Activated CD4-positive, alpha-beta T cell treated with anti-CD3 and anti-CD28 coated beads, Interleukin-2, amount 10 ng/mL, durations not matched to agents 7 days and 5 days (primary cell): ENCODE measurements around the gene SRI. TPM values are rescaled to one million over a fixed set of nuclear protein-coding genes. Genes with fewer than 3 reads are reported as not detected.

Source experiments
- CTCF ChIA-PET: fragments of 350-600 bp; sonication (Branson Sonifier 250); formaldehyde crosslinking; loops from one replicate; lab custom pipeline; 2021; ENCODE audit warnings: antibody characterized with exemption; lab: Charles Lee
- POLR2A ChIA-PET: fragments of 350-600 bp; sonication (Branson Sonifier 250); formaldehyde crosslinking; loops from one replicate; lab custom pipeline; 2021; ENCODE audit warnings: antibody characterized with exemption; lab: Charles Lee
- DNase-seq: peaks from one replicate; pipeline ENCODE4 v3.0.0-alpha.2; 2020
- H3K27ac Mint-ChIP-seq: one replicate; pipeline ENCODE4 v1.8.0; 2021; ENCODE audit warnings: mild to moderate bottlenecking, moderate library complexity, mixed read lengths
- H3K27me3 Mint-ChIP-seq: one replicate; pipeline ENCODE4 v1.8.0; 2021; ENCODE audit warnings: mixed read lengths
- H3K36me3 Mint-ChIP-seq: one replicate; pipeline ENCODE4 v1.8.0; 2021; ENCODE audit warnings: low read depth, mixed read lengths
- H3K4me1 Mint-ChIP-seq: one replicate; pipeline ENCODE4 v1.8.0; 2021; ENCODE audit warnings: mixed read lengths
- H3K4me3 Mint-ChIP-seq: one replicate; pipeline ENCODE4 v1.8.0; 2021; ENCODE audit warnings: mild to moderate bottlenecking, moderate library complexity, mixed read lengths
- H3K9me3 Mint-ChIP-seq: one replicate; pipeline ENCODE4 v1.8.0; 2021; ENCODE audit warnings: mixed read lengths
- total RNA-seq, 2 experiments: library from RNA; stranded (reverse); gene quantifications; one replicate each; pipeline ENCODE4 v1.2.3, GENCODE V29; 2021

Gene SRI
- total RNA-seq, 2 experiments from 2014 or later: 109 to 115 TPM

DNA sequence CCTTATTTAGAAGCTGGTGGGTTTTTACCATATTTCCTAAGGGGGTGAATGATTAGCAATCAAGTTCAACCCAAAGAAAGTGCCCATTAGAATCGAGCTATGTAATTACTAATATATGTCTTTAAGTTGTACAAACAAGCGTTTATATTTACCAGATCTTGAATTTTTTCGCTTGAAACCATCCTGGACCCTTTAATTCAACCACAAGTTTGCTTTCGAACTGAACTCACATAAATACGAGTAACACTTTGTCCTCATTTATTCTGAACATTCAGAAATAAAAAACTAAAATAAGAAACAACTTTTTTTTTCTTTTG is 1.5 kb downstream of the SRI start:
- CTCF ChIA-PET: interaction anchor here (1.2 kb wide), 1 partner anchor 9 kb away, joined by 4 read pairs; no protein-coding TSS in a partner anchor
- H3K4me3 Mint-ChIP-seq: peak overlapping the region; percentile 96
- DNase-seq: no peak
- no peaks in the 10 kb centered on the region for H3K27me3 Mint-ChIP-seq
- peaks cover 30% of the 10 kb centered on the region for H3K36me3 Mint-ChIP-seq
- POLR2A ChIA-PET: no interaction called here
- H3K9me3 Mint-ChIP-seq: no peaks in the 10 kb centered on the region
- peak overlapping the region; percentile 92 for H3K27ac Mint-ChIP-seq
- peaks cover 38% of the 10 kb centered on the region for H3K4me1 Mint-ChIP-seq

DNA sequence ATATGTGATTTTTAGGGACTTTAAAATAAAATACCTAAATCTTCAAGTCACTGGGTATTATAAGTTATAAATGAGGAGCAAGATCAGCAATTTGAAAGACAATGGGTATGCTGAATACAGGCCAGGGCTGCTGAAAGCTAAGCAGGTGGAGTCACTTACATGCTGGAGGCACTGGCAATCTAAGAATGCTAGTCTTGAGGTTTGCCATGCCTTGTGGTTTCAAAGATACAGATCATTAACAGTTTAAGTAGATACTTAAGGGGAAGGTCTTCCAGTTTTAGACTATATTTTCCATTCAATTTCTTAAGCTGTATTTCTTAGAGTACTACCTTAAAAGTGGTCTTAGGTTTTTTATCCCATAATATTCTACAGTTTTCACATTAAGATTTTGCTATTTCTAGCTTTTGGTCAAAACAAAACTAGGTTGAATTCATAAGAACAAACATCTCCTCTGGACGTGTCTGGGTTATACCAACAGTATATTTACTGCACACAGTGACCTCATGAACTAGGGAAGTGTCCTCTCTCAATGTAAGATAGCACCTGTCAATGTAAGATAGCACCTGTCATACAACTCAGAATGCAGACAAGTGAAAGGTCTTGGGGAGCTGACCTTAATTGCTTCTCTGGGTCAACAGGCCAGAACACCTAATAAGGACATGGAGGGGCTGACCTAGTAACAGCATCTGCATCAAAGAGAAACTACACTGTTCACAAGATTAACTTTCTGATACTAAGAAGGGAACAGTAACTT is 2.0 kb downstream of the SRI start:
- Mint-ChIP-seq H3K27ac (peak overlapping the region; percentile 92), H3K36me3 (peaks cover 36% of the 10 kb centered on the region), H3K4me1 (peaks cover 41% of the 10 kb centered on the region), H3K9me3 (no peaks in the 10 kb centered on the region), H3K4me3 (peak overlapping the region; percentile 96), H3K27me3 (no peaks in the 10 kb centered on the region)
- DNase-seq: peak; percentile 37
- POLR2A ChIA-PET: no interaction called here
- CTCF ChIA-PET: interaction anchor here (0.6 to 1.2 kb wide), 2 partner anchors 9 to 15 kb away, joined by 3 to 4 read pairs; no protein-coding TSS in a partner anchor

DNA sequence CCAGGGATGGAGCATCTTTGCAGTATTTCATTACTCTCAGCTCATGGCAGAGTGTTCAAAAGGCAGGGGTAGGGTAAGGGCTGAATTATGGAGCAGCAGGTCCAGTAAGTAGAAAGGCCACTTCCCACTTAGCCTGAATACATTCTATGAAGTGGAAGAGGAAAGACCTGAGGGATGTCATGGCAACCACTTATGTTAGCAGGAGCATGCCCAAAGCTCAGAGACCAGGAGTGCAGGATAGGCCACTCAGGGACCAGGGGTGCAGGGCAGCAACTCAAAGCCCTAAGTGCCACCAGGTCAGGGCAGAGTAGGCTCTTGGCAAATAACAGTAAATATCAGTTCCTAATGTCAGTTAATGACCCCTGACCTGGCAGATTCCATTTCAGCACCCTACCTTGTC is 3.6 kb downstream of the SRI start:
- no peaks in the 10 kb centered on the region for H3K9me3 Mint-ChIP-seq
- H3K27ac Mint-ChIP-seq: no peak overlapping the region
- H3K27me3 Mint-ChIP-seq: no peaks in the 10 kb centered on the region
- ChIA-PET POLR2A (no interaction called here), CTCF (no interaction called here)
- peaks cover 41% of the 10 kb centered on the region for H3K4me1 Mint-ChIP-seq
- no peak for DNase-seq
- H3K36me3 Mint-ChIP-seq: peaks cover 41% of the 10 kb centered on the region
- no peak overlapping the region for H3K4me3 Mint-ChIP-seq

DNA sequence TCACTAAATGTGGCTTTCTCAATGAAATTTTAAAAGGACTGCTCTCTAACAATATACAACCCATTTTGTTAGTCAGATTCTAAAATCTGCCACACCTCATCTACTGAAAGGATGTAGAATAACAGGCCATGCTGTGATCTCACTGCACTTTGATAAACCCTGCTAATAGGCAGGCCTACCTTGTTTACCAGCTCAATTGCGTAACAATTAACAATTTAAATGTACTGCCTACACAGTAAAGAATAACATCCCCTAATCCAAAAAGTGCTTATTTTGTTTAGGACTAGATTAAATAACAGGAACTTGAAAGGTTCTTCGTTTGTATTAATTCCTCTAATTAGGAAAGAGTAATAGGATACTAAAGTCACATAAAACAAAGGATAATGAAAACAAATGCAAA is 4.5 kb downstream of the SRI start:
- Mint-ChIP-seq H3K9me3 (no peaks in the 10 kb centered on the region), H3K36me3 (peaks cover 41% of the 10 kb centered on the region), H3K27ac (no peak overlapping the region), H3K4me3 (no peak overlapping the region), H3K4me1 (peaks cover 34% of the 10 kb centered on the region), H3K27me3 (no peaks in the 10 kb centered on the region)
- ChIA-PET CTCF (no interaction called here), POLR2A (no interaction called here)
- DNase-seq: no peak

DNA sequence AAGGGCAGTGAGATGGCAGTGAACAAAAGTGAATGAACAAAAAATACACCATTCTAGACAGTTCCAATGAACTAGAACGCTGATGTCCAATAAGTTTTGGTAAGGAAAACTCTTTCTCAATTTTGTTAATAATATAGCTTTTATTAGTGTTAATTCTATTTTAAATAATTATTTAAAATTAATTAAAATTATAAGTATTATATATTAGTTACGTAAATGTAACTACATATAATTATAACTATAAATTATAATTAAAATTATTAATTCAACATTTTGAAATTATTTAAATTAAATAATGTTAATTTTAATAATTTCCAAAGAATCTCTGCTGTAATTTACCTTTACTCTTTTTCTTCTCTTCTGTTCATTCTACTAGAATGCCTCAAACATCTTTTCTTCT is 5.4 kb downstream of the SRI start:
- peaks cover 47% of the 10 kb centered on the region for H3K36me3 Mint-ChIP-seq
- ChIA-PET POLR2A (no interaction called here), CTCF (interaction anchor here (1.7 kb wide), 1 partner anchor 10 kb away, joined by 5 read pairs; no protein-coding TSS in a partner anchor)
- no peak overlapping the region for H3K4me3 Mint-ChIP-seq
- H3K4me1 Mint-ChIP-seq: peaks cover 32% of the 10 kb centered on the region
- no peak for DNase-seq
- no peak overlapping the region for H3K27ac Mint-ChIP-seq
- H3K9me3 Mint-ChIP-seq: no peaks in the 10 kb centered on the region
- no peaks in the 10 kb centered on the region for H3K27me3 Mint-ChIP-seq

DNA sequence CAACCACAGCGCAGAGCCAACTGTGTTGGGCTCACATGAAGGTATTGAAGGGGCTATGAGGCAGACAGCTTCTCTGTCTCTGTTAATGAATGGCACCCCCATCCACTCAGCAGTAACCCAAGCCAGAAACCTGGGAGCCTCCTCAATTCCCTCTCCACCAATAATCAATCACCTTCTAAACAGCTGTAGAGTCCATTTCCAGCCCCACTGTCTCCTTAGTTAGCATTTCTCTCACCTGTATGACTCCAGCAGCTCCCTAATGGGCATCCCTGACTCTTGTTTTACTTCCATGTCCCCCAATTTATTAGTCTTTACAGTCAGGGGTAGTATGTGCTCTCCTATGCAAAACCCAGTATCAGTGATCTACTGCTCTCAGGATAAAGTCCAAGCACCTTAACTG is 6.9 kb downstream of the SRI start:
- H3K4me1 Mint-ChIP-seq: peaks cover 23% of the 10 kb centered on the region
- no peaks in the 10 kb centered on the region for H3K9me3 Mint-ChIP-seq
- peaks cover 51% of the 10 kb centered on the region for H3K36me3 Mint-ChIP-seq
- H3K27me3 Mint-ChIP-seq: no peaks in the 10 kb centered on the region
- DNase-seq: no peak
- ChIA-PET POLR2A (no interaction called here), CTCF (interaction anchor here (1.1 to 1.7 kb wide), 3 partner anchors 8 to 11 kb away, joined by 5 to 7 read pairs (median 5); no protein-coding TSS in a partner anchor)
- H3K27ac Mint-ChIP-seq: no peak overlapping the region
- no peak overlapping the region for H3K4me3 Mint-ChIP-seq

DNA sequence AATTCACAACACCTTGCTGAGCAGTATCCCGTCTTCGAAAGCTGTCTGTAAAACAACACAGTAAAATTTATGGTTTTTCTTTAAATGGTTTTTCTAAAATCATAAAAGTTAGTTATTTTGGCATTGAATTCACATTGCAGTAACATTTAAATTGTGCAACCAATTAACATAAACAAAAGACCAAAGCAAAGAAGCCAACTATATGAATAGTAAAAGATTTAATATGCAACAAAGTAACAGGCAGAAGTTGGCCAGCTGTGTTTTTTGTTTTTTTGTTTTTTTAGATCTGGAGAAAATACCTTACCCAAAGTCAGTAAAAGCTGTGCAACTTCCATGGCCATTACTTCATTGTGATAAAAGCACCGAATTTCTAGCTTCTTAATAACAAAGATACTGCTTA is 11.3 kb downstream of the SRI start:
- peaks cover 5% of the 10 kb centered on the region for H3K4me1 Mint-ChIP-seq
- H3K4me3 Mint-ChIP-seq: no peak overlapping the region
- POLR2A ChIA-PET: no interaction called here
- no peak for DNase-seq
- CTCF ChIA-PET: interaction anchor here (0.6 to 1.7 kb wide), 3 partner anchors 10 to 1394 kb away, joined by 3 to 4 read pairs (median 4); no protein-coding TSS in a partner anchor
- H3K36me3 Mint-ChIP-seq: peaks cover 61% of the 10 kb centered on the region
- H3K27ac Mint-ChIP-seq: no peak overlapping the region
- no peaks in the 10 kb centered on the region for H3K27me3 Mint-ChIP-seq
- H3K9me3 Mint-ChIP-seq: no peaks in the 10 kb centered on the region

DNA sequence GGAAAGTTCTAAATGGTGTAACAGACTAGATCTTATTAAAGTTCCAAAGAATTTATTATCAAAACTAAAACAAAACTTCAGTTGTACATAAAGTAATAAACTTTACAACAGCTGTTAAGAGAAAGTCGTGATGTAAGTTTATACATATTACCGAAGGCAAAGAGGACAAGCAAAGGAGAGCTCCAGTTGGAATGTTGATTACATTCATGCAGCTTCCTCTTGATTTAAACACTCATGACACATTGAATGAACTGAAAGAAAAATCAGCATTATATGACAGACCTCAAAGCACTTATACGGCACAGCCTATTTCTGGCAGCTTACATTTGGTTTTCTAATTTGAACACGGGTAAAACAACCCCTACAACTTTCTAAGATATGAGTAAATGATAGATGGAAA is 13.6 kb downstream of the SRI start:
- no peak overlapping the region for H3K27ac Mint-ChIP-seq
- ChIA-PET POLR2A (no interaction called here), CTCF (no interaction called here)
- no peak overlapping the region for H3K4me3 Mint-ChIP-seq
- no peak for DNase-seq
- H3K4me1 Mint-ChIP-seq: peaks cover 2% of the 10 kb centered on the region
- no peaks in the 10 kb centered on the region for H3K9me3 Mint-ChIP-seq
- no peaks in the 10 kb centered on the region for H3K27me3 Mint-ChIP-seq
- peaks cover 49% of the 10 kb centered on the region for H3K36me3 Mint-ChIP-seq

DNA sequence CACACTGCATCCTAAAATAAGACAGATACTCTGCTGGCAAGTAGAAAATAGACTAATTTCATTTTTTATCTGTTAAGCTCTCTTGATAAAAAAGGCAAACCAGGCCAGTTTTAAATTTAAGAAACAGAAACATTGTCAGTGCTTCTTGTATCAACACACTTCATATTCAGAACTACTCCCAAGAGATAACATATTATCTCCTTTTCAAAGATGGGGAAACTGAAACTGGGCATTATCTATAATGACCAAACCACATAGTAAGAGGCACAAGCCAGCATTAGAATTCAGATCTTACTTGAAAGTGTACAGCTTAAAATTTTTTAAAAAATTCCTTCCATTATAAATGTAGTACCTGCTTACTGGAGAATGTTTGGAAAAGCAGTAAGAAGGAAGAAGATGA is 14.7 kb downstream of the SRI start:
- Mint-ChIP-seq H3K9me3 (no peaks in the 10 kb centered on the region), H3K27me3 (no peaks in the 10 kb centered on the region), H3K4me1 (peaks cover 2% of the 10 kb centered on the region), H3K36me3 (peaks cover 49% of the 10 kb centered on the region), H3K27ac (no peak overlapping the region), H3K4me3 (no peak overlapping the region)
- no peak for DNase-seq
- ChIA-PET POLR2A (no interaction called here), CTCF (interaction anchor here (1.4 kb wide), 2 partner anchors 8 to 19 kb away, joined by 3 to 5 read pairs; no protein-coding TSS in a partner anchor)

DNA sequence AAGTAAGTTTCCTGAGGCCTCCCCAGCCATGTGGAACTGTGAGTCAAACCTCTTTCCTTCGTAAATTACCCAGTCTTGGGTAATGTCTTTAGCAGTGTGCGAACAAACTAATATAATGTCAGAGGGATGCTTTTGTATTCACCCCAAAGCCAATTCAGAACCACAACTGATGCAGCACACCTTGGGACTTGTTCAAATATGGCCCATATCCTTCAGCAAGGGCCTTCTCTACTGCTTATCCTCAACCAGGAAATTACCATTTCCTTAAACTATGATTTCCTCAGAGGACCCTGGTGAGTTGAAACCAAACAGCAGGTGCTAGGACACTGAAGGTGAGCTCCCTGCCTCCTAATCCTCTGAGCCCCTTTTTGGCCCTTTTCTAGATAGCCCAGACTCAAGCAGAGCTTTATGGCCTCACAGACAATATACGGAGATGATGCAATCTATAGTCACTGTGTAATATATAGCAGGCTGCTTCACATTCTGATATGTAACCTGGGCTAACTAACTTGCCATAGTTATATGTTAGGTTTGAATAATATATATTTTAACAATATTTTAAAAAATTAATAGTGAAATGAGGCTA is 15.2 kb downstream of the SRI start:
- DNase-seq: no peak
- no peak overlapping the region for H3K27ac Mint-ChIP-seq
- CTCF ChIA-PET: interaction anchor here (1.4 kb wide), 2 partner anchors 9 to 20 kb away, joined by 3 to 5 read pairs; no protein-coding TSS in a partner anchor
- no peak overlapping the region for H3K4me3 Mint-ChIP-seq
- POLR2A ChIA-PET: no interaction called here
- H3K36me3 Mint-ChIP-seq: peaks cover 46% of the 10 kb centered on the region
- no peaks in the 10 kb centered on the region for H3K27me3 Mint-ChIP-seq
- no peaks in the 10 kb centered on the region for H3K9me3 Mint-ChIP-seq
- peaks cover 2% of the 10 kb centered on the region for H3K4me1 Mint-ChIP-seq

DNA sequence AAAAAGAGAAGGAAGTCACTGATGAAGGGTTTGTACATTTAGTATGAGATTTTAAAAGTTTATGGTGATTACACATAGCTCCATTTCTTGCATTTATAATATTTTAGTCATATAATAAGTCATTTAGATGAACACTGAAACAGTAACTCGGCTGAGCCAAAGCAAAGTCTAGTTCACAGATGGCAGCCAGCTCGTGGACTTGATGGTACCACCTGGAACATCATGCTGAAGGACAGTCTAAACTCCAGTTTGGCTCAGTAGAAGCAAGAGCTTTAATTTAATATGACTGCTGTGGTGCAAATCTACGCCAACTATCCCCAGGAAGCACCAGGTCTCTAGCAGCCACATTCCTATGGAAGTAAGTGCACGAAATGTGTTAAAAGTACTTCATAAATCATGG is 16.4 kb downstream of the SRI start:
- Mint-ChIP-seq H3K4me1 (peaks cover 2% of the 10 kb centered on the region), H3K27ac (no peak overlapping the region), H3K36me3 (peaks cover 38% of the 10 kb centered on the region), H3K9me3 (no peaks in the 10 kb centered on the region), H3K4me3 (no peak overlapping the region), H3K27me3 (no peaks in the 10 kb centered on the region)
- DNase-seq: no peak
- CTCF ChIA-PET: interaction anchor here (1.1 to 1.5 kb wide), 2 partner anchors 14 to 17 kb away, joined by 3 to 4 read pairs; no protein-coding TSS in a partner anchor
- POLR2A ChIA-PET: no interaction called here

DNA sequence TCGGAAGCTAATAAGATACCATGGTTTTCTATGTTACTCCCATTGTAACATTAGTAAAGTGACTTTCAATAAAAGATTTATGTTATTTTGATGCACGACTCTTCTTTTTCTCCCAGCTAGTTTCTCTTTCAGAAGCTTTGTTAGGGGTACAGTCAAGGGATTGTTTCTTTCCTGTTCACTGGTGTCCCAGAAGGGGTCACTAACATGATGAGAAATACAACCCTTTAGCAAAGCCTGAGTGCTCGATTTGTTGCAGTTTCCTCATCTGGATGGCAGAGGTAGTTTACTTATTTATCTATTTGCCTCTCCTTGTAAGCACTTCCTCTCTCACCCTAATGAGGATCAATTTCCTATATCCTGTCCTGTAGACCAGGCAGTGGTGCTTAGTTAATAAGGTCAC is 17.0 kb downstream of the SRI start:
- no peak overlapping the region for H3K4me3 Mint-ChIP-seq
- ChIA-PET CTCF (interaction anchor here (1.1 to 1.5 kb wide), 2 partner anchors 15 to 18 kb away, joined by 3 to 4 read pairs; no protein-coding TSS in a partner anchor), POLR2A (no interaction called here)
- H3K27me3 Mint-ChIP-seq: no peaks in the 10 kb centered on the region
- peaks cover 36% of the 10 kb centered on the region for H3K36me3 Mint-ChIP-seq
- peaks cover 2% of the 10 kb centered on the region for H3K4me1 Mint-ChIP-seq
- H3K27ac Mint-ChIP-seq: no peak overlapping the region
- no peak for DNase-seq
- no peaks in the 10 kb centered on the region for H3K9me3 Mint-ChIP-seq

DNA sequence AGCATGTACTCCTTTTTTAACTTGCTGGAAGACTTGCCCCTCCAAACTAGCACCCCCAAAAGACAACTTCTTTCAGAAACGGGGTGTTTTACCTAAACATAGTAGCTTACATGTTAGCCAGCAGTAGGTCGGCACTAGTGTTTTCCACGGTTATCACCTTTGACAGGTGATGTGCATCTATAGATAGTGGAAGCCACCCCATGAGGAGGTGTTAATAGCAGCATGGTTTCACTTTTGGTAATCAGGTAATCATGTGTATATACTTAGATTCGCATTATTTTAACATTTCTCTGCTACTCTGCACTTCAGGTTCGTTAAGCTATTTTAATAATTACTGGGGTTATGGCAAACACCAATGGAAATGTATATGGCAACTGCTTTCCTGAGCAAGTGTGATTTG is 17.6 kb downstream of the SRI start:
- ChIA-PET CTCF (interaction anchor here (1.1 to 1.5 kb wide), 2 partner anchors 15 to 18 kb away, joined by 3 to 4 read pairs; no protein-coding TSS in a partner anchor), POLR2A (no interaction called here)
- Mint-ChIP-seq H3K4me1 (peaks cover 2% of the 10 kb centered on the region), H3K4me3 (no peak overlapping the region), H3K27me3 (no peaks in the 10 kb centered on the region), H3K36me3 (peaks cover 31% of the 10 kb centered on the region), H3K27ac (no peak overlapping the region), H3K9me3 (no peaks in the 10 kb centered on the region)
- no peak for DNase-seq
